ENCODE measurements around the gene TEX26.

- TF ChIP-seq CTCF (IDR thresholded peaks at IDR 0.05) (no peak), POLR2A (IDR thresholded peaks at IDR 0.05) (no peak)
Observed at GRCh38 chr13:30983431-30983830, 51.0 kb downstream of the TEX26 start.

Measured in adrenal gland (tissue), 5 donors.